ENCODE data around the gene TMEM41B. TPM values are rescaled to one million over a fixed set of nuclear protein-coding genes. Genes with fewer than 3 reads are reported as not detected.

The TMEM41B gene, protein sequence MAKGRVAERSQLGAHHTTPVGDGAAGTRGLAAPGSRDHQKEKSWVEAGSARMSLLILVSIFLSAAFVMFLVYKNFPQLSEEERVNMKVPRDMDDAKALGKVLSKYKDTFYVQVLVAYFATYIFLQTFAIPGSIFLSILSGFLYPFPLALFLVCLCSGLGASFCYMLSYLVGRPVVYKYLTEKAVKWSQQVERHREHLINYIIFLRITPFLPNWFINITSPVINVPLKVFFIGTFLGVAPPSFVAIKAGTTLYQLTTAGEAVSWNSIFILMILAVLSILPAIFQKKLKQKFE
- 14.5 TPM for polyA plus RNA-seq (2012; ENCODE audit: insufficient read length, low read depth)

DNA sequence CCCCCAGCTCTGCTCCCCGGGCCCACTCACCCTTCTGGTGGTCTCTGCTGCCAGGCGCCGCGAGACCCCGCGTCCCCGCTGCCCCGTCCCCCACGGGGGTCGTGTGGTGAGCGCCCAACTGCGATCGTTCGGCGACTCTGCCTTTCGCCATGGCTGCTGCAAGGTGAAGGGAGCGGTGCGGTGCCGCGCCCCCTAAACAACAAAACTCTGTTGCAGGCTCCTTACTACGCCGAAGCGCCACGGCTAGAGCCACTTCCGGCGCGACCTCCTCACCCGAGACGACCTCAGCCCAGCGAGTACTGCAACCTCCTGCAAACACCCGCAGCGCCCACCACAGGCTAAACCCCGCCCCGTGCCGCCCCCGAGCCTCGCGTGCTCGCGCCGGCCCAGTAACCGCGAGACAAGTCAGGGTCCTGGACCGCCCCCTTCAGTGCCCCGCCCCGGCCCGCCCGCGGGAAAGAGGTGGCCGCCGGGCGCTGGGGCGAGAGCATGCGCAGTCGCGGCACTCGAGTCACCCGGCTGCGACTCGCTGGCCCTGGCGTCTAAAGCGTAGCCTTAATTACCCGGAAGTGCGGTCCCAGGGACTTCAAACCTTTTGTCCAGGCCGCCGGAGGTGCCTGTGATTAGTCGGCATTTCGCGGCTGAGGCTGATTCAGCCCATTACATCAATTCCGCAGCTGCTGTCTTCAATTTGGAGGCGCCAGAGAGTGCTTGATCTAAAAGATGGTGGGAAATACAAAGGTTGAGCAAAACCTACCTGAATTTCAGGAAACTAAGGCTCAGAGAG is at the start of gene TMEM41B:
TSS of gene TMEM41B (minus strand) at position 303 of the 787 bp plus-strand sequence. CDS start at position 151, 152 bp downstream.
- TF ChIP-seq, protein P1, sequence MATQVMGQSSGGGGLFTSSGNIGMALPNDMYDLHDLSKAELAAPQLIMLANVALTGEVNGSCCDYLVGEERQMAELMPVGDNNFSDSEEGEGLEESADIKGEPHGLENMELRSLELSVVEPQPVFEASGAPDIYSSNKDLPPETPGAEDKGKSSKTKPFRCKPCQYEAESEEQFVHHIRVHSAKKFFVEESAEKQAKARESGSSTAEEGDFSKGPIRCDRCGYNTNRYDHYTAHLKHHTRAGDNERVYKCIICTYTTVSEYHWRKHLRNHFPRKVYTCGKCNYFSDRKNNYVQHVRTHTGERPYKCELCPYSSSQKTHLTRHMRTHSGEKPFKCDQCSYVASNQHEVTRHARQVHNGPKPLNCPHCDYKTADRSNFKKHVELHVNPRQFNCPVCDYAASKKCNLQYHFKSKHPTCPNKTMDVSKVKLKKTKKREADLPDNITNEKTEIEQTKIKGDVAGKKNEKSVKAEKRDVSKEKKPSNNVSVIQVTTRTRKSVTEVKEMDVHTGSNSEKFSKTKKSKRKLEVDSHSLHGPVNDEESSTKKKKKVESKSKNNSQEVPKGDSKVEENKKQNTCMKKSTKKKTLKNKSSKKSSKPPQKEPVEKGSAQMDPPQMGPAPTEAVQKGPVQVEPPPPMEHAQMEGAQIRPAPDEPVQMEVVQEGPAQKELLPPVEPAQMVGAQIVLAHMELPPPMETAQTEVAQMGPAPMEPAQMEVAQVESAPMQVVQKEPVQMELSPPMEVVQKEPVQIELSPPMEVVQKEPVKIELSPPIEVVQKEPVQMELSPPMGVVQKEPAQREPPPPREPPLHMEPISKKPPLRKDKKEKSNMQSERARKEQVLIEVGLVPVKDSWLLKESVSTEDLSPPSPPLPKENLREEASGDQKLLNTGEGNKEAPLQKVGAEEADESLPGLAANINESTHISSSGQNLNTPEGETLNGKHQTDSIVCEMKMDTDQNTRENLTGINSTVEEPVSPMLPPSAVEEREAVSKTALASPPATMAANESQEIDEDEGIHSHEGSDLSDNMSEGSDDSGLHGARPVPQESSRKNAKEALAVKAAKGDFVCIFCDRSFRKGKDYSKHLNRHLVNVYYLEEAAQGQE (IDR thresholded peaks at IDR 0.05; ENCODE audit: insufficient read depth in 1 of 2, low read depth in 2 of 2, low read length in 2 of 2) = 0 out of 4 replicates have a peak, but pooled peaks of 1 of the 2 experiments have one; percentile 11
- TF ChIP-seq POLR2AphosphoS5 (IDR thresholded peaks at IDR 0.05; ENCODE audit: low read depth, low read length) (peak; percentile 59; the same call in 1 of the 2 replicates), TAF1 (IDR thresholded peaks at IDR 0.05; ENCODE audit: borderline replicate concordance, insufficient read depth, low read length) (peak; percentile 57; the same call in 1 of the 2 replicates), SIN3A (IDR thresholded peaks at IDR 0.05; ENCODE audit: borderline replicate concordance, insufficient read depth, low read length) (peak; percentile 55; the same call in 1 of the 2 replicates), FOXP2 (optimal IDR thresholded peaks at IDR 0.05; ENCODE audit: borderline replicate concordance, extremely low read depth, extremely low read length, insufficient read depth) (peak; percentile 60)

DNA sequence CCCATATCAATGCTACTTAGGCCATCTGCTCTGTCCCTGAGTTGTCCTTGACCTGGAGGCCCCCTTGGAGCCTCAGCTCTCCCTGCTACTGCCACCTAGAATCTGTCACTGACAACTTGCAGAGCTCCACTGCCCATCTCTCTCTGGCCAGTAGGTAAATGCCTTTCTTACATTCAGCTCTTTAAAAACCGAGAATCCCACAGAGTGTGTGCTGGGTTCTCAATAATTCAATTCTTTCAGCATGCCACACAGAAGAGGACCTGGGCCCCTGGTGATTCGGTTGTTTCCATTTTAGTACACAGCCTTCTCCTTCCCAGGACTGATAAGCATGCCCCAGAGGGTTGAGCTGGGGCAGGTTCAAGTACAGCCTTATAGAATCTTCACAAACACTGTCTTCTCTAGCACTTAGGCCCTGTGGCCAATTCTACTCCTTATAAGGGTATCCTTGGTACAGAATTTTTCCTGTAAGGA is 48.0 kb upstream of the TMEM41B start:
- TF ChIP-seq POLR2AphosphoS5 (IDR thresholded peaks at IDR 0.05; ENCODE audit: low read depth, low read length) (no peak), FOXP2 (optimal IDR thresholded peaks at IDR 0.05; ENCODE audit: borderline replicate concordance, extremely low read depth, extremely low read length, insufficient read depth) (no peak), TAF1 (IDR thresholded peaks at IDR 0.05; ENCODE audit: borderline replicate concordance, insufficient read depth, low read length) (no peak), SIN3A (IDR thresholded peaks at IDR 0.05; ENCODE audit: borderline replicate concordance, insufficient read depth, low read length) (no peak)
- TF ChIP-seq, protein P1 (IDR thresholded peaks at IDR 0.05; ENCODE audit: insufficient read depth in 1 of 2, low read depth in 2 of 2, low read length in 2 of 2) = no peak

DNA sequence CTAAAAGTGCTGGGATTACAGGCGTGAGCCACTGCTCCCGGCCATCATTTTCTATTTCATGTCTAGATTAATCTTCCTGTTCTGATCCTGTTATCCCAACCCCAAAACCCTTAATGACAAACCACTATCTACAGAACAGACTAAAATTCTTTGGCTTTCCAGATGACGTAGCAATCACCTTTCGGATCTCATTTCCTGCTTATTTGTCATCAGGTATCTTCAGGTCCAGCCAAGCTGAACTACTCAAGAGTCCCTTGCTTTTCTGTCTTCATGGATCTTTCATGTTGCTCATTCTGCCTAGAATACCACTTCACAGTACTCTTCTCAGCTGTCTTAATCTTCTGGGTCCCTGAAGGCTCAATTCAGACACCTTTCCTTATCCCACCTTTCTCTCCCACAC is 42.6 kb upstream of the TMEM41B start:
- TF ChIP-seq FOXP2 (optimal IDR thresholded peaks at IDR 0.05; ENCODE audit: borderline replicate concordance, extremely low read depth, extremely low read length, insufficient read depth) (no peak), POLR2AphosphoS5 (IDR thresholded peaks at IDR 0.05; ENCODE audit: low read depth, low read length) (no peak), TAF1 (IDR thresholded peaks at IDR 0.05; ENCODE audit: borderline replicate concordance, insufficient read depth, low read length) (no peak), SIN3A (IDR thresholded peaks at IDR 0.05; ENCODE audit: borderline replicate concordance, insufficient read depth, low read length) (no peak)
- TF ChIP-seq, protein P1 (IDR thresholded peaks at IDR 0.05; ENCODE audit: insufficient read depth in 1 of 2, low read depth in 2 of 2, low read length in 2 of 2) = no peak

DNA sequence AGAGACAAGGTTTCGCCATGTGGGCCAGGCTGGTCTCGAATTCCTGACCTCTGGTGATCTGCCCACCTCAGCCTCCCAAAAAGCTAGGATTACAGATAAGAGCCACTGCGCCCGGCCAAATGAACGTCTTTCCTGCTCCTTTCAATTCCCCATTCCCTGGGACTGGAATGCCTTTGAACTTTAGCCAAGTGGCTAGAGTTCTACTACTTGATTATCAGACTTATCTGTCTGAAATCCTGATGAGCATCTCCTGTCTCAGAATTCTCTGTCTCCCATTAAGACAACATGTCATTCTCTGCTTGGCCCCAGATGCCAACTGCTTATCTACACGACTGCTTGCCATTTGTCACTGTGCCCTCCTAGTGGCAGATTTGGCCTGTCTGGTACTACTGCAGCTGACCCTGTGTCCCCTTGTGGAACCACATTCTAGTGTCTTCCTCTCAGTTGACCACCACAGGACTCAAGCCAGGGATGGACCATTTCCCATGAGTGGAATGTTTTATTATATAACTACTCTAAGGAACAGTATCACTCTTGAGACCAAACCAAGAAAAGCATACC is 37.0 kb upstream of the TMEM41B start:
- TF ChIP-seq POLR2AphosphoS5 (IDR thresholded peaks at IDR 0.05; ENCODE audit: low read depth, low read length) (no peak), SIN3A (IDR thresholded peaks at IDR 0.05; ENCODE audit: borderline replicate concordance, insufficient read depth, low read length) (no peak)

DNA sequence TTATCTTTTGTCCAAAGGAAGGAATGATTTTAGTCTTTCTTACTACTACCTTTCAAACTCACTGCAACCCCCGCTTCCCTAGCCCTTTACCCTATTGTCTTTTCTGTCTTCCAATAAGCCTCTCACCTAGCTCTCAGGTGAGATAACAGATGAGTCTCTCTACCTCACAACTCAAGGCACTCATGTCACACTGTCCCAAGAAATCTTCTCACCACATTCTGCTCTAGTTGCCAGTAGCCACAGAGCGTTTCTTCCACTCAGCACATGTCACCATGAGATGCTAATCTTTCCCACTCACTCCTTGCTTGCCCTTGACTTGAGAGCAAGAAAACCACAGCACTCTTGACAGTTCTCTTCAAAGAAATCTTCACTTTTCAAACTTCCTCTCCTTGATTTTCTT is 32.7 kb upstream of the TMEM41B start:
- TF ChIP-seq SIN3A (IDR thresholded peaks at IDR 0.05; ENCODE audit: borderline replicate concordance, insufficient read depth, low read length) (no peak), TAF1 (IDR thresholded peaks at IDR 0.05; ENCODE audit: borderline replicate concordance, insufficient read depth, low read length) (no peak), FOXP2 (optimal IDR thresholded peaks at IDR 0.05; ENCODE audit: borderline replicate concordance, extremely low read depth, extremely low read length, insufficient read depth) (no peak), POLR2AphosphoS5 (IDR thresholded peaks at IDR 0.05; ENCODE audit: low read depth, low read length) (no peak)
- TF ChIP-seq, protein P1 (IDR thresholded peaks at IDR 0.05; ENCODE audit: insufficient read depth in 1 of 2, low read depth in 2 of 2, low read length in 2 of 2) = no peak

Data from PFSK-1 (cell line).